ENCODE data around the gene AHDC1.

GRCh38 chr1:27527223-27527889 lies 76.6 kb downstream of the AHDC1 start:
- TF ChIP-seq POLR2A (IDR thresholded peaks at IDR 0.05; ENCODE audit: low read length), result no peak
- no peak for TF ChIP-seq GATA1 (IDR thresholded peaks at IDR 0.05; ENCODE audit: low read depth, low read length)

All from erythroblast (primary cell).